Activated gamma-delta T cell treated with Interleukin-2 at 50 U/mL for 16 hours (primary cell): ENCODE data around the gene GMIP.
A peak's percentile ranks its signal among the peaks of the same experiment; 100 is the strongest.
"Not testable (repeated sequence)": the region's sequence is repeated elsewhere in the genome, so short reads cannot be mapped to it uniquely, and the experiment has no call there.

ENCODE experiments used
- DNase-seq: peaks from one replicate; pipeline ENCODE4 v3.0.0-alpha.2; 2020

Gene GMIP

DNA sequence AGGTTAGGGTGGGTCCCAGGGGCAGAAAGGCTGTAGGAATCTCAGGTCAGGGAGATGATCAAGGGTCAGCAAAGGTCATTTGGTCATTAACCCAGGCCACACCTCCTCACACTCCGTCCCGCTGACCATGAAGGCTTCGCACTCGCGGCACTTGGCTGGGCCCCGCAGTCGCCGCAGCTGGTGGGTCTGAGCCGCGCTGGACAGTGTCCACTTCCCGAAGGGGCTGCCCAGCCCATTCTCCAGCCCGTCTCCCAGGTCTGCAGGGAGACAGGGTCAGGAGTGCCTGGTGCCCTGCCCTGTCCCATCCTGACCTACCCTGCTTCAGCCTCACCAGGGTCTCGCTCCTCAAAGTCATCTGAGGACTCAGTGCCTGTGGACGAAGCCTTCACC lies 8.1 kb downstream of the GMIP start:
- DNase-seq, result no peak

DNA sequence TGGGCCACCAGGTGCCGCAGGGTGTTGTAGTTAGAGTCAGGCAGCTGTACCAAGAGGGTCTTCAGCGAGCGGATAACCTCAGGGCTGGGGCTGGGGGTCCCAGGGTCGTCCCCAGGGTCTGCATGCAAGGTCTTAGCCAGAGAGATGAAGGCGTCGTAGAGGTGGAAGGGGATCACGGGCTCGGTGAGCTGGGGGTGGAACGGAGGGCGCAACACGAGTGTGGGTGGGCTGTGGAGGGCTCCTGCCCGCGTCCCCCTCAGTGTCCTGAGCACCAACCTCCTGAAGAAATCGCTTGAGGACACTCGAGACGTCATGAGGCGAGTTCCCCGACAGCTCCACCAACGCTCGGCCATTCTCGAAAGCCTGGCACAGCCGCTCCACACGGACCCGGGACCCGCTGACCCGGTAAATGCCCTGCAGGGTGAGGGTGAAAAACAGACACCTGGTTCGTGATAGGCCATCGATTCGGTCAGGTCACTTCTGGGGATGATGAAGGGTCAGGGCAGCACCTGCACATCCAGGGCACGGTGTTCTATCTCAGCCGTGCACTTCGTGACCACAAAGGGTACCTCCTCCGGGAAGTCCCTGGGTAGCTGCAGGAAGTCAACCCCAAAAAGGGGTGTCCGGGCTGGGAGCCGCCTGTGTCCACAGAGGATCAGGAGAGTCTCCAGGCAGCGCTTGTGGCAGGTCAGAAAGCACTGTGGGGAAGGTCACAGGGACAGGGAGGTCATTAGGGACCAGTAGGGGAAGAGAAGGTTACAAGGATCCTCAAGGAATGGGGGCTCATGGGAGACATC lies 8.7 kb downstream of the GMIP start:
- no peak for DNase-seq

DNA sequence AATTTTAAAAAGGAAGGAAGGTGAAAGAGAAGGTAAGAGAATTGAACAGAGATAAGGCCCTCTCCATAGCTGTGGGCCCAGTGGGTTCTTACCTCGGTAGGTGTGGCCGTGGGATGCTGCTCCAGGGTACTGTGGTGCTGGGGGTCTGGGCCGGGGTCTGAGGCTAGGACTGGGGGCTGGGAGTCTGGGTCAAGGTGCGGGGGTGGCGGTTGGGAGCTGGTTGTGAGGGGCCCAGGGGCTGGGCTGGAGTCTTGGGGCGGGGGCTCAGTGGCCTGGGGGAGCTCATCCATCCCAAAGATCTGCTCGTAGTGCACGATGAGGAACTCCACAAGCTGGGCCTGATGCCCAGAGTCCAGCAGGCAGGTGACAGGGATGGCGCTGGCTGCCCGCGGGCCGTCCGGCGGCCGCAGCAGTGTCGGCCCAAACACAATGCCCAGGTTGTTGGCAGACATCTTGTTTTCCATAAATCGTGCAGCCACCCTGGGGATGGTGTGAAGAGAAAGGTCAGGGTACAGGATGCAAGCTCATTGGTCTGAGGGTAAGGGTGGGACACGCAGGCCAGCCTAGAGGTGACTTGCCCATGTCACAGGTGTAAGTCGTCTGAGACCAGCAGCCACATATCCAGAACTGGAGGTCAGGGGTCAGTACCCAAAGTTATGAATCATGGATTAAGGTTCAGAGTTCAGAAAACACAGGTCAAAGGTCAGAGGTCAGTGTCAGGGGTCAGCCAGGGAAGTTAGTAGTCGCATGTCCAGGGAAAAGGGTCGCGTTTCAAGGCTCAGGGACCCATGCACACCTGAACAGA lies 9.5 kb downstream of the GMIP start:
- no peak for DNase-seq

DNA sequence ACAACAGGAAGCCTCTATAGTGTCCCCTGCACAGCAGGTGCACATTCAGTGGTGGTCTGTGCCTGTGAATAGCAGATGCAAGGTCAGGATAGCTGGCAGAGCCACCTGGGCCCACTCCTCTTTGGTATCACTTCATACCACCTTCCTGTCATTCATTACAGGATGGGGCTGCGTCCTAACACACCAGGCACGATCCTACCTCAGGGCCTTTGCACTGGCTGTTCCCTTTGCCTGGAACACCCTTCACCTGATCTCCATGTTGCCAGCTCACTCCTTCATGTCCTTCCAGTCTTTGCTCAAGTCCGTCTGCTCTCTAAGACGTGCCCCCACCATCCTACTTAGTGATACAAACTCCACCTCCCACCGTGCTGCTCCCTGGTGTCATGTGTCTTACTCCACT lies 10.8 kb downstream of the GMIP start:
- DNase-seq, result no peak

DNA sequence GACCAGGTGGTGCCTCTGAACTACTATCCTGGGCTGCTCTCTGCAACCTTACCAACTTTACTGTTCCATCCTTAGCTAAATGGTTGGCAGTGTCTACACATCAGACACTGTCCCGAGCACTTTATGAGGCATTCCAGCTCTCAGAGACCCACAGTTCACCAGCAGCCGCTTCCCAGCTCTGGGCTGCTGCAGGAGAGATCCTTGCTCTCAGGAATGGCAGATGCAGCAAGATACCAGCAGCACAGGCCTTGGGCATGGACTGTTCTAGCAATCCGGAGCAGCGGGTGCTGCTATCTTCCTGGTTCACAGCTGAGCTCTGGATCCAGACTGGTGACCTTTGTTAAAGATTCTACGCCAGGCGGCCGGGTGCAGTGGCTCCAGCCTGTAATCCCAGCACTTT lies 12.1 kb downstream of the GMIP start:
- no peak for DNase-seq

DNA sequence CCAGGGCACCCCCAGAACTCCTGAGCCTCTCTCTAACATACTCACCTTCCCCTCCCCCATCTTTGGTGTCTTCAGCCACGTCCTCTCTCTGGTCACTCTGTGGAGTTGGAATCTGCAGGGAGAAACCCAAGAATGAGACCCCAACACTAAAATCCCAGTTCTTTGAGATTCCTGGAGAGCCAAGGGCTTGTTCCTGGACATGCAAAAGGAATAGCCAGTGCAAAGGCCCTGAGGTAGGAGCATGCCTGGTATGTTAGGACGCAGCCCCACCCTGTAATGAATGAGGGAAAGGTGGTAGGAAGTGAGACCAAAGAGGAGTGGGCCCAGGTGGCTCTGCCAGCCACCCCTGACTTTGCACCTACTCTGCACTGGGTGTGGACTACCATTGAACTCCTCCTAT lies 13.0 kb downstream of the GMIP start:
- DNase-seq, result no peak

DNA sequence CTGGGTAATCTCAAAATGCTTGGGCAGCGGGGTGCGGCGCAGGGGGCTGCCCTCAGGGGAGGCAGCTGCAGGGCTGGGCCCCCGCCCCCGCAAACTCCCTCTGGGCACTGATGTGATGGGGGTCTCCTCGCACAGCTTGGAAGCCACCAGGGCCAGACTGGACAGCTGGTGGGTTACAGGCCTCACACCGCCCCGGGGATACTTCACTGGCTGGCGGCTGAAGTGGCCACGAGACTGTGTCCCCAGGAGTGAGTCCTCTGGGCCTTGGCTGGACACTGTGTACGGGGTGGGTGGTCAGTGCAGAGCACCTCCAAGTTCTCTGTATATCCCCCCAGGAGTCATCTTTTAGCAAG lies 13.4 kb downstream of the GMIP start:
- no peak for DNase-seq

DNA sequence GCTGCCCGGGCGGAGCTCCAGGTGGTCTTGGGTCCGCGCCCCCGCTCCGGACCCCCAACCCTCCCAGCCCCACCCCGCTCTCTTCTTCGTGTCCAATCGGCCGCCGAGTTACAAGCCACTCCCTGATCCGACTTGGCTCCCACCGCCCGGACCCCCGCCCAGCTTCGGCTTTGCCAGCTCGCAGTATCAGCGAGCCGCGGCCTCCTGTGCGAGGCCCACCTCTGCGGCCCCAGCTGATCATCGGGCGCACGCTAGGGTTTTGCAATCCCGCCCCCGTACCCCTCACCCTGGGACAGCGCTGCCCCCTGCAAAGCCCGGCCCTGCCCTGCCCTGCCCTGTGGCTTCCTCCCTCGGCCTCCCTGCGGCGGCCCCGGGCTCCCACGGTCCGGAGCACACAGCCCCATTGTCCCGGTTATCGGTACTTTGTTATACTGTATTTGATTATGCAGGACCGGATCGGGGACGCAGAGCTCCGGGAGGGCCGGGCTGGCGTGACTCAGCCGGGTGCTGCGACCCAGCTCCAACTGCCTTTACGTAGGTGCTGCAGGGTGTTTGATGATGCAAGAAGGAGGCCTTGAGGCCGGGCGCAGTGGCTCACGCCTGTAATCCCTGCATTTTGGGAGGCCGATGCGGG lies 14.8 kb downstream of the GMIP start:
- DNase-seq, result peak; percentile 49

DNA sequence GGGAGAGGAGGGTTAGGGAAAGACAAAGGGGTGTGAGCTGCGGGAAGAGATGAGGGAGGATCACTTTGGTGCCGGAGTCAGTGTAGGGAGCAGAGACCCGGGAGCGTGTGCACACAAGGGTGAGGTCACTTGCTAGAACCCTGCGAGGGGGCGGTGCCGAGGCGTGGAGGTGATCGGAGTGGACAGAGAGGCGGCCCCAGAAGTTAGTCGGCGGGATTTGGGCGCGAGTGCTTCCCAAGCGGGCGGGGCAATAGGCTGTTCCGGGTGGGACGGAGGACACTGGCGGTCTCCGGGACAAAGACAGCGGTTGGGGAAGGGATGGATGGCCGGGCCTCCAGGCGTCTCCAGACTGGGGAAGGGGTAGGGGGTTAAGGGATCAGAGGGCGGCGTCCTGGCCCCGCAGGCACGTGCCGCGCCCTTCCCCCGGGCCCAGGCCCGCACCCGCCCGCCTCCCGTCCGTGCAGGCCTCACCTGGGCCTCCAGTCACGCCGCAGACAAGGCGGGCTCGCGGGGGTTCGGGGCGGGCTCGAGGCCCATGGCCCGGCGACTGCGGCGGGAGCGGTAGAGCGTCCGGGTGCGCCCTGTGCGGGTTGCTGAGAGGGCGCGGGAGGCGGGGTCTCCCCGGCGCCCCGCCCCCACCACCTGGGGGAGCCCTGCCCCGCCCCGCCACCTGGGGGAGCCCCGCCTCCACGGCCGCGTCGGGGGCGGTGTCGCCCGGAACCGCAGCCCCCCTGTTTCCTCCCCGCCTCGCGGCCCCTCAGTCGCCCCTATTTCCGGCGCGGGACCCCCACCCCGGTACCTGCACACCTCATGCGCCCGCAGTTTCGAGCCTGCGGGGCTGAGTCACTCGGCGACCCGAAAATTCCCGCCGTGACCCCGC lies 15.6 kb downstream of the GMIP start, which contains the start of gene LPAR2:
Gene LPAR2, minus strand, starts transcription at position 600 of the 880 bp plus-strand sequence. CDS start 945 bp downstream, outside the sequence.
- DNase-seq, result peak; percentile 84

DNA sequence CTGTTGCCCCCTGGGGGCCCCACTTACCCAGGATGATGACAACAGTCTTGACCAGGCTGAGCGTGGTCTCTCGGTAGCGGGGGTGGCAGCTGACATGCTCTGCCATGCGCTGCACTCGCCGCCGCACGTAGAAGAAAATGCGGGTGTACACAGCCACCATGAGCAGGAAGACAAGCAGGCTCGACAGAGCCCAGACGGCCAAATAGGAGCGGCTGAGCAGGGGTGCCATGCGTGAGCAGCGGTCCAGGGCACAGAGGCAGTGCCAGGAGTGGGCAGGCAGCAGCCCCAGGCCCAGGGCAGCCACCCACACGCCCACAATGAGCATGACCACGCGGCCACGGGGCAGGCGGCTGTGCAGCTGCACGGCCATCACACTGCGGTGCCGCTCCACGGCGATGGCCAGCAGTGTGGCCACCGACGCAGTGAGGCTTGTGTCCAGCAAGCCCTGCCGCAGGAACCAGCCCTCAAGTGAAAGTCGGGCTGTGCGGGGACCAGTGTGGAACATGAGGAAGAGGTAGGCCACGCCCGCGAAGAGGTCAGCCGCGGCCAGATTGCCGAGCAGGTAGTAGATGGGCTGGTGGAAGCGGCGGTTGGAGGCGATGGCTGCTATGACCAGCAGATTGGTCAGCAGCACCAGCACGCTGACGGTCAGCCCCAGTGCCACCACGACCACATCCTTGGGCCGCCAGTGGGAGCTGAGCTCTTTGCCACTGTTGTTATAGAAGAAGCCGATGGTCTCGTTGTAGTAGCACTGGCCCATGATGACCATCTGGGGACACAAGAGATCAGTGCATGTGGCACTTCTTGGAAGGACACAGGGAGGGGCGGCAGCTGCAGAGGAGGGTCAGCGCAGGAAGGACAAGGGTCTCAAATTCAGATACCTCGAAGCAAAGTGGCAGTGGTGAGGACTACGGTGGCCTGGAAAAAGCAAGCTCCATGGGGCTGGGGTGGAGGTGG lies 16.7 kb downstream of the GMIP start:
- no peak for DNase-seq

DNA sequence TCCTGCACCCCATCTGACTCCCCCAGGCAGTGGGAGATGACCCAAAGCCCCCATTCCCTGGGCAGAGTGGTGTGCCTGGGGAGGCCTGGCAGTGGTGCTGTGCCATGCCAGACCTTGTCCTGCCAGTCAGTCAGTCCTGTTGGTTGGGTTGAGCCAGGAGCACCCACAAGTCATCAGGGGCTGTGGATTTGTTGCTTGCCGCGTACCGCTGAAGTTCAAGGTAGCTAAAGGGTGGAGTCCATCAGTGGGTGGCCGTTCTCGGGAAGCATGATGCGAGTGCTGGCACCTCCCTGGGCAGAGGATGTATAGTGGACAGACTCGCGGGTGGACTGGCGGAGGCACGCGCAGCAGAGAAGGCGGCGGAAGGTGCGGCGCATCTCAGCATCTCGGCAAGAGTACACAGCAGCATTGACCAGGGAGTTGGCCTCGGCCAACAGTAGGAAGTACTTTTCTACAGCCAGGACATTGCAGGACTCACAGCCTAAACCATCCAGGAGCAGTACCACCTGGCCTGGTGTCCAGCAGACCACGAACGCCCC lies 19.4 kb downstream of the GMIP start:
- DNase-seq, result no peak

DNA sequence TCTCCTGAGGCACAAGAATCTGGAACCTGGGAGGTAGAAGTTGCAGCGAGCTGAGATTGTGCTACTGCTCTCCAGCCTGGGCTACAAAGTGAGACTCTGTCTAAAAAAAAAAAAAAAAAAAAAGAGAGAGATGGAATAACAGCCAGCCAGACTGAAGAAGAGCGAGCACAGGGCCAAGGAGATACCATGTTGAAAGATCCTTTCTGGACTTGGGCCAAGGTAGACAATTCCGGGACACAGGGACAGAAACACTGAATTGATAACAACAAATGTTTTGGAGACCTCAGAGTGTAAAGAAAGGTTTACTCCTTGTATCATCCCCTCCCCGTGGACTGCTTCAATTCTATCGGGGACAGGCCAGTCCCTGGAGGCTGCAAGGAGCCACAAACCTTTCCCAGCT lies 20.1 kb downstream of the GMIP start:
- no peak for DNase-seq

DNA sequence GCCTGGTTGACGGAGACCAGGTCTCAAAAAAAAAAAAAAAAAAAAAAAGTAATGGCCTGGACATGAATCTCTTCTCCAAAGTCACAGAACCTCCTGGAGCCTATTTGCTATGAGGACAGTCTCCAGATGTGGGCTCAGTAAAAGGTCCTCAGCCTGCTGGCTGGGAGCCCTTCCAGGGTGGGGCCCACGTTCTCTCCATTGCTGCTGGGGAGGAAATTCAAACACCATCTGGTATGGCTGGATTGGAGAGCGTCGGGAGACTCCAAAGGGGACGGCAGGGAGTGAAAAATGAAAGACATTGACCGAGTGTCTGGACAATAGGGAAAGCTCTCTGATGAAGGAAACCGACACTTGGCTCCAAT lies 23.6 kb downstream of the GMIP start:
- no peak for DNase-seq

DNA sequence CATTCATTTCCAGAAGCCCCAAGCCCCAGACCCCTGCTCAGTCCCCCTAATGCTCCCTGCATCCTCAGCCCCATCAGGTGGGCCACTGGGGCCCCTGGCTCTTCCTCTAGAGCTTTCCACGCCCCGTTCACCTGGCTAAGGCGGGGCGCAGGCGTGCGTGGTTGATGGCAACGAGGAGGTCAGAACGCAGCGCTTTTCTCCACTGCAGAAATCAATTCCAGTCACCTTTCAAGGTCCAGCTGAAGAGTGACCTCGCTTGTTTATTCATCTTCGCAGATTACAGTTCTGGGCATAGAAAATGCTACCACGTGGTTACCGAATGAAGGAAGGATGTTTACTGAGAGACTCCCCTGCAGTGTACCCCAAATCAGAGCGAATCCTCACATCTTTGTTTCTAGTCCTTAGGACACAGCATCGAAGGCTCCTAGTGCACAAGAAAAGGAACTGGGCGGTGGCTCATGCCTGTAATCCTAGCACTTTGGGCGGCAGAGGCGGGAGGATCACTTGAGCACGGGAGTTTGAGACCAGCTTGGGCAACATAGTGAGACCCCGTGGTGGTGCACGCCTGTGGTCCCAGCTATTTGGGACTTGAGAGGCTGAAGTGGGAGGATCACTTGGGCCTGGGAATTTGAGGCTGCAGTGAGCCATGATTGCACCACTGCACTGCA lies 24.1 kb downstream of the GMIP start:
- no peak for DNase-seq

DNA sequence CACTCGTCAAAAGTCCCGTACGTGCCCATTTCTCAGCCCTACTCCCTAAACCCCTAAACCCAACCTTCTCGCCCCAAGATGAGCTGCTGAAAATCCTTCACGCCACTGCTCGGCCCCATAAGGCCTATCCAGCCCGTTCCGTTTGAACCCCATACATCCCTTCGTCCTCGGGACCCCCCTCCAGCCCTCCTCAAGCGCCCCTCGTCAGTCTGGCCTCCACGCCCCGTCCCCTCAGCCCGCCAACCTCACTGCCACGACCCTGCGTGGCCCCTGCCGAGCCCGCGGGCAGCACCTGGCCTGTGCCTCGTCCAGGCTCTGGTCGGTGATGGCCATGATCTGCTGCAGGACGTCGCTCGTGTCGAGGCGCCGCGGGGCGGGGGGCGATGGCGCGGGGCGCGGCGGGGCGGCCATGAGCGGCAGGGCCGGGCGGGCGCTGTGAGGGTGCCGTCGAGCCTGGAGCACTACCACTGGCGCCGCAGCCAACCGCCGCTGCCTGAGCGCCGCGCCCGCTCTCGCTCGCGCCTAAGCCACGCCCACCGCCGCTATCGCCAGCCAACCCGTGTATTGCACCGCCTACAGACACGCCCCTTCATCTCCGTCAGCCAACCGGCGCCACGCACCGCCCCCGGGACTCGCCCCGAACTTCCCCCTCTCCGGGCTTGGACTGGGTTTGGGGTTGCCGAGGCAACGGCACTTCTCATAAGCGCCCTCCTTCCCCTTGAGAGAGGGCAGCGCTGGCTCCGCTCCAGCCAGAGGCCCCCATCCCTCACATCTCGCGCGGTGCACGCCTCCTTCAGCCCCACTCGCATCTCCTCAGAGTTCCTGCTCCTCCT lies 25.0 kb downstream of the GMIP start, which contains the start of gene PBX4:
Gene PBX4, minus strand, starts transcription at position 469 of the 833 bp plus-strand sequence. Its CDS starts 58 bp downstream, at position 411.
- DNase-seq, result peak; percentile 99

DNA sequence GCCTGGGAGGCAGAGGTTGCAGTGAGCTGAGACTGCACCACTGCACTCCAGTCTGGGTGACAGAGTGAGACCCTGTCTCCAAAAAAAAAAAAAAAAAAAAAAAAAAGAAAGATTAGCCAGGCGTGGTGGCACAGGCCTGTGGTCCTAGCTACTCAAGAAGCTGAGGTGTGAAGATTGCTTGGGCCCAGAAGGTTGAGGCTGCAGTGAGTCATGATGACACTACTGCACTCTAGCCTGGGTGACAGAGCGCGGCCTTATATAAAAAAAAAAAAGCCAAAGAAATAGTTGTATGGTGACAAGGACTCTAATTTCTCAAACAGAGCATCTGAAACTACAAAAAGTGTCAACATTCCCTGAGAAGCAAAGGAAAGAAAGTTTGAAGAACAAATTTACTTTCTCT lies 28.4 kb downstream of the GMIP start:
- DNase-seq, result peak; percentile 55

DNA sequence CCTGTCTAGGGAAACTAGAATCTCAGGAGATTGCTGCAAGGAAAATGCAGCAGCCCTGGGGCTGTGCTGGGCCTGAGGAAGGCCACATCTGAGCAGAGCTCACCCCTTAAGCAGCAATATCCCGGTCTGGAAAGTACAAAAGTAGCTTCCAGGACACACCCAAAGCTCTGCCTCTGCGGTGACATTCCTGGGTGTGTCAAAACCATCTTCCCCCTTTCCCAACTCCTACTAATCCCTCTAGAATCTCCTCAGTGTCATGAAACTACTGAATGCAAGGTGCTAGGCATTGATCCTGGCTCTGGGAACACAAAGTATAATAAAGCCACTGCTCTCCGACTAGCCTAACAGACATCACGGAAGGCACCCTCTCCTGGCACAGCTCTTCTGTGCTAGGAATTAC lies 30.0 kb downstream of the GMIP start:
- no peak for DNase-seq

DNA sequence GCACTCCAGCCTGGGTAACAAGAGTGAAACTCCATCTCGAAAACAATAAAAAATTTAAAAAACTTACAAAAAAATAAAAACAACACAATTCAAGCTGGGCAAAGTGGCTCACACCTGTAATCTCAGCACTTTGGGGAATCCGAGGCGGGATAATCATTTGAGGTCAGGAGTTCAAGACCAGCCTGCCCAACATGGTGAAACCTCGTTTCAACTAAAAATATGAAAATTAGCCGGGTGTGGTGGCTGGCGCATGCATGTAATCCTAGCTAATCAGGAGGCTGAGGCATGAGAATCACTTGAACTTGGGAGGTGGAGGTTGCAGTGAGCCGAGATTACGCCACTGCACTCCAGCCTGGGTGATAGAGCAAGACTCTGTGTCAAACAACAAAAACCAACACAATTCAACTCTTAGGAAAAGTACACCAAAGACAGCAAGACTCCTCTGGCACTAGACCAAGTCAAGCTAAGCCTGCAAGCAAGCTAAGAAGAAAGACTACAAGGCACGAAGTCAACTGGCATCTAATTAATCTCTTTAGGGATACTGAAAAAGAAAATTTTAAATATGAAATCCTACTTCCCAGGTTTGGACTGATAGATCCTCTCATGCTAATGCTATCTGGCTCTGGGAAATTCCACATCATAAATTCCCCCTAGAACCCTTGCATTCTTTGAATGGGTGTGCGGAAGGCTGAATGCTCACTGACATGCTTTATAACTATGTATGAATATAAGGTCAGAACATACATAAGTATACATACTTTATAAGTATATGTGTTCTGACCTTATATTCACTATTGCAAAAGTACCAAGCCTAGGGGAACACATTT lies 32.9 kb downstream of the GMIP start:
- DNase-seq, result no peak

DNA sequence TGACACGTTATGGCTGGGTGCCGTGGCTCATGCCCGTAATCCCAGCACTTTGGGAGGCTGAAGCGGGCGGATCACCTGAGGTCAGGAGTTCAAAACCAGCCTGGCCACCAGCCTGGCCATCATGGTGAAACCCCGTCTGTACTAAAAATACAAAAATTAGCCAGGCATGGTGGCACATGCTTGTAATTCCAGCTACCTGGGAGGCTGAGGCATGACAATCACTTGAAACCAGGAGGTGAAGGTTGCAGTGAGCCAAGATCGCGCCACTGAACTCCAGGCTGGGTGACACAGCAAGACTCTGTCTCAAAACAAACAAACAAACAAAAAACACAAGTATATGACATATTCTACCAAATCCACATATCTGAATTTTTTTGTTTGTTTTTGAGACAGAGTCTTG lies 36.8 kb downstream of the GMIP start:
- DNase-seq, result not testable (repeated sequence)
